Measurements from ENCODE around the gene FCHO1.

Gene FCHO1

DNA sequence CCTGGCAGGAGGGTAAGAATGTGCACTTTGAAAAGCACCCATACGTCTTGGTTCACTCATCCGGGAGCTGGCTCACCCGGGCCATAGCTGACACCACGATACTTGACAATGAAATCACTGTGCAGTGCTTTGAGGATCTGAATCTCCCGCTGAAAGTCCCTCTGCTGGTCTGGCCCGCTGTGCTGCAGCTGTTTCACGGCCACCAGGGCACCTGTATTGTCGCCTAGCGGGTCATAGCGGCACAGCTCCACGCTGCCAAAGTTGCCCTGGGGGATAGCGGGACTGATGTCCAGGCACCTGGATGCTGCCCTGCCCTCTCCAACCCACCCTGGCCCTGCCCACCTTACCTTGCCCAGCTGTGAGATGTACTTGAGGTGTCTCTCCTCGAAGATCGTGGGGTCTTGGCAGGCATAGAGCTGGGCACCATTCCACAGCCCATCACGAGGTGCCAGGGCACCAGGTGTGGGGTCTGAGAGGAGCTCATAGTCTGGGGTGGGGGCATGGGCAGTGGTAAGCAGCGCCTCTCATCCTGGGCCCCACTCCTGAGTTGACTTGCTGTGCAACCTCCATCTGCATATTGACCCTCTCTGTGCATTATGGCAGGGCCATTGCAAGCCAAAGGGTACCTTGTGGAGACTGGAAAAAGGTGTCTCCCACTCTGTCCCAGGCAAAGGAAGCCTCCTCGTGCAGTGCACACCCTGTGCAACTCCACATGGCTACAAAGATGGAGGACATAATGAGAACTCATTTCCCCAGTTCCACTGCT, 81.3 kb downstream of the FCHO1 start:
- DNase-seq = no peak

GRCh38 chr19:17834350-17835181, 83.3 kb downstream of the FCHO1 start:
- DNase-seq = no peak

DNA sequence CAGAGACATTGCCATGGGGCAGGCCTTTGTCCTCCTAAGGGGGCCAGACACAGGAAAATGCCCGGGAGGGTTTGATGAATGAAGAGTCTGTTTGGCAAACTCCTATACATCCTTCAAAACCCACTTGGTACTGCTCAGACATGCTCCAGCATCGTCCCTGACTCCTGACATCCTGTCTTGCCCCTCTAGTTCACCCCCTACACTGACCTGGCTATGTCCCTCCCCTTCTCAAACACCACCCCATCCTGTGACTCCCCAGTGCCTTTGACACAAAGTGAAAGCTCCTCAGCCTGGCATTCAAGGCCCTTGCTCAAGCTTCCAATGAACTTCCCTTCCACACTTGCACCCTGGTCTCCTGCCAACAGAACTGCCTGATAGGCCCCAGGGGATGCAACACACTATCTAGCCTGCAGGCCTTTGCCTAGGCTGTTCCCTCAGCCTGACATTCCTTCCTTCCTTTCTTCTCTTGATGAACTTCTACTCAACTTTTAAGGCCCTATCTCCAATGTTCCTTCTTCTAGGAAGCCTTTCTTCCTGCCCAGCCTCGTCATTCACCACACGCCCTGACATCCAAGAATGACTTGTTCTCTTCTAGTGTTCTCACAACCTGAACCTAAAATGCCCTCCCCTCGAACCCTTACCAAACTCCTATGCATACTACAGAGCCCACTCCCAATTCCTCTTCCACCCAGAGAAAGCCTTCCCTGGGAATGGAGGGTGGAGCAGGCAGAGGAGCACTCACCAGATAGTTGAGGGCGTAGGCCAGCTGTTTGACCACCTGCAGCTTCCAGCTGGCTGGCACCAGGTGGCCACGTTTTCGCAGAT, 84.1 kb downstream of the FCHO1 start:
- no peak for DNase-seq

GRCh38 chr19:17836530-17836929, 85.3 kb downstream of the FCHO1 start:
- no peak for DNase-seq

GRCh38 chr19:17837972-17838371, 86.7 kb downstream of the FCHO1 start:
- no peak for DNase-seq
